MCF 10A (cell line): ENCODE data around the gene PGM1. TPM values are rescaled to one million over a fixed set of nuclear protein-coding genes. Genes with fewer than 3 reads are reported as not detected.

ENCODE experiments used
- BruUV-seq: library from RNA; stranded (reverse); fragments of 400-500 nt; replicated peaks from 2 replicates; lab custom pipeline; 2021; lab: Mats Ljungman, UMichigan
- CTCF ChIA-PET: fragments of 300-600 bp; sonication (Branson Sonifier 250); formaldehyde crosslinking; extraction: SDS; loops from one replicate; lab custom pipeline; 2021; ENCODE audit warnings: antibody characterized with exemption, inconsistent platforms; lab: Yijun Ruan, JAX
- POLR2A ChIA-PET: fragments of 300-600, 350-650 bp; sonication (Branson Sonifier 250); formaldehyde crosslinking; extraction: SDS; loops from one replicate; lab custom pipeline; 2020; ENCODE audit warnings: antibody characterized with exemption, inconsistent platforms; lab: Yijun Ruan, JAX
- DNase-seq: peaks from one replicate; pipeline ENCODE4 v3.0.0-alpha.2; 2018; ENCODE audit not compliant: unreplicated experiment
- H3K27ac Mint-ChIP-seq: one replicate; pipeline ENCODE4 v1.8.0; 2022; ENCODE audit warnings: mild to moderate bottlenecking, low read depth, mixed read lengths; ENCODE audit not compliant: unreplicated experiment
- H3K27me3 Mint-ChIP-seq: one replicate; pipeline ENCODE4 v1.8.0; 2022; ENCODE audit warnings: mixed read lengths; ENCODE audit not compliant: insufficient read depth, unreplicated experiment
- H3K36me3 Mint-ChIP-seq: one replicate; pipeline ENCODE4 v1.8.0; 2022; ENCODE audit warnings: mild to moderate bottlenecking, moderate library complexity, mixed read lengths; ENCODE audit not compliant: insufficient read depth, unreplicated experiment
- H3K4me1 Mint-ChIP-seq: one replicate; pipeline ENCODE4 v1.8.0; 2022; ENCODE audit warnings: mixed read lengths; ENCODE audit not compliant: insufficient read depth, unreplicated experiment
- H3K4me3 Mint-ChIP-seq: one replicate; pipeline ENCODE4 v1.8.0; 2022; ENCODE audit warnings: mild to moderate bottlenecking, moderate library complexity, mixed read lengths; ENCODE audit not compliant: unreplicated experiment
- H3K9me3 Mint-ChIP-seq: one replicate; pipeline ENCODE4 v1.8.0; 2022; ENCODE audit warnings: mixed read lengths; ENCODE audit not compliant: unreplicated experiment
- CTCF ChIP-seq: fragments of 200-600 bp; IDR thresholded peaks from one replicate; pipeline ENCODE4 v1.8.0; 2022; ENCODE audit warnings: antibody characterized with exemption, mild to moderate bottlenecking; ENCODE audit not compliant: unreplicated experiment
- intact Hi-C: fragments of 100-400 bp; cut with micrococcal nuclease; formaldehyde crosslinking; loops from 2 replicates; pipeline ENCODE4 v1.14.1; 2022
- total RNA-seq: library from RNA; stranded (reverse); gene quantifications from 2 replicates; pipeline ENCODE4 v1.2.3, GENCODE V29; 2022

The PGM1 gene
- total RNA-seq, 1 experiment from 2014 or later: 60.2 TPM

- intact Hi-C loops: no loop called here
- H3K4me3 Mint-ChIP-seq: no peak overlapping the region
- H3K4me1 Mint-ChIP-seq: peaks cover 25% of the 10 kb centered on the region
- no peaks in the 10 kb centered on the region for H3K36me3 Mint-ChIP-seq
- H3K27me3 Mint-ChIP-seq: no peaks in the 10 kb centered on the region
- ChIA-PET CTCF (interaction anchor here (0.6 to 2.5 kb wide), 10 partner anchors 11 to 1000 kb away, joined by 3 to 11 read pairs (median 3); no protein-coding TSS in a partner anchor), POLR2A (interaction anchor here (0.8 kb wide), 1 partner anchor 38 kb away, joined by 4 read pairs; no protein-coding TSS in a partner anchor)
- H3K9me3 Mint-ChIP-seq: no peaks in the 10 kb centered on the region
- DNase-seq: no peak
- BruUV-seq: no TSS peak
- no peak overlapping the region for H3K27ac Mint-ChIP-seq
- TF ChIP-seq CTCF: no peak
Observed at GRCh38 chr1:63622849-63623566, 29.8 kb downstream of the PGM1 start.

GRCh38 chr1:63623952-63624351 is 30.7 kb downstream of the PGM1 start:
- H3K36me3 Mint-ChIP-seq: no peaks in the 10 kb centered on the region
- H3K4me1 Mint-ChIP-seq: peaks cover 25% of the 10 kb centered on the region
- no peak for DNase-seq
- no peak for TF ChIP-seq CTCF
- no peaks in the 10 kb centered on the region for H3K9me3 Mint-ChIP-seq
- H3K4me3 Mint-ChIP-seq: no peak overlapping the region
- no peaks in the 10 kb centered on the region for H3K27me3 Mint-ChIP-seq
- POLR2A ChIA-PET: no interaction called here
- H3K27ac Mint-ChIP-seq: no peak overlapping the region
- intact Hi-C loops: no loop called here
- CTCF ChIA-PET: interaction anchor here (0.6 to 2.5 kb wide), 4 partner anchors 30 to 624 kb away, joined by 3 to 11 read pairs (median 5); no protein-coding TSS in a partner anchor
- BruUV-seq: no TSS peak

DNA sequence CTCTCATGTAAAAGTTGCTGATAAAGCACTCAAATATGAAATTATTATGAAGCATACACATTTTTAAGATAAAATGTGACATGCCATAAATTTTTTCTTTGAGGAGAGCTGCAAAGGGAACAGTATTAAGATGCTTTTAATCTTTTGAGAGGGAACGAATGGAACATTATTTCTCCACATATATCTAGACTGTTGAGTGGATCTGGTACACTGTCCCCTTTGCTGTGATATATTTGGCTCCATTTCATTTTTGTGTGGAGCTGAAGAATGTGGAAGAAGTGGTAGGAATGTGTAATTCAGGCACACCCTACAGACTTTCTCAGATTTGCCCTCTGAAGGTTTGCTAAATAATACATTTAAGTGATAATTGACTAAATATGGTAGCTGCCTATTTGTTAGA is 31.7 kb downstream of the PGM1 start:
- Mint-ChIP-seq H3K36me3 (no peaks in the 10 kb centered on the region), H3K27ac (no peak overlapping the region), H3K27me3 (no peaks in the 10 kb centered on the region), H3K4me1 (peaks cover 25% of the 10 kb centered on the region), H3K4me3 (no peak overlapping the region), H3K9me3 (no peaks in the 10 kb centered on the region)
- intact Hi-C loops: no loop called here
- no peak for TF ChIP-seq CTCF
- BruUV-seq: no TSS peak
- ChIA-PET POLR2A (interaction anchor here (0.7 to 1.2 kb wide), 4 partner anchors 8 to 37 kb away, joined by 3 to 4 read pairs (median 3); no protein-coding TSS in a partner anchor), CTCF (interaction anchor here (0.6 to 1.3 kb wide), 9 partner anchors 9 to 1103 kb away, joined by 3 to 8 read pairs (median 3); no protein-coding TSS in a partner anchor)
- DNase-seq: no peak

- no peaks in the 10 kb centered on the region for H3K9me3 Mint-ChIP-seq
- DNase-seq: no peak
- ChIA-PET CTCF (interaction anchor here (1.0 kb wide), 1 partner anchor 68 kb away, joined by 3 read pairs; no protein-coding TSS in a partner anchor), POLR2A (interaction anchor here (1.0 to 1.2 kb wide), 2 partner anchors 34 to 36 kb away, joined by 3 to 4 read pairs; no protein-coding TSS in a partner anchor)
- H3K4me3 Mint-ChIP-seq: no peak overlapping the region
- peaks cover 9% of the 10 kb centered on the region for H3K36me3 Mint-ChIP-seq
- H3K4me1 Mint-ChIP-seq: peaks cover 25% of the 10 kb centered on the region
- H3K27me3 Mint-ChIP-seq: no peaks in the 10 kb centered on the region
- BruUV-seq: no TSS peak
- no peak for TF ChIP-seq CTCF
- no peak overlapping the region for H3K27ac Mint-ChIP-seq
- intact Hi-C loops: no loop called here
Observed at GRCh38 chr1:63626222-63626621, 33.0 kb downstream of the PGM1 start.
